Epithelial cell of prostate (primary cell): Measurements from ENCODE around the gene LEKR1.
"Not testable (repeated sequence)": the region's sequence is repeated elsewhere in the genome, so short reads cannot be mapped to it uniquely, and the experiment has no call there.

ENCODE experiments used
- DNase-seq: peaks from one replicate; pipeline ENCODE4 v3.0.0-alpha.2; 2011; ENCODE audit warnings: low read depth, low spot score
- H3K27ac ChIP-seq: fragments of 450-650 bp; 2 replicates; pipeline ENCODE4 v1.5.1; 2017; ENCODE audit warnings: mild to moderate bottlenecking

Gene LEKR1

GRCh38 chr3:156964577-156964976 lies 138.4 kb downstream of the LEKR1 start:
- H3K27ac ChIP-seq = no peak overlapping the region
- no peak for DNase-seq

GRCh38 chr3:156966349-156966748 lies 140.2 kb downstream of the LEKR1 start:
- DNase-seq, H3K27ac ChIP-seq: not testable (repeated sequence)

GRCh38 chr3:156973954-156974353 lies 147.8 kb downstream of the LEKR1 start:
- DNase-seq = peak; percentile 18
- peak overlapping the region; percentile 48 for H3K27ac ChIP-seq

- DNase-seq = no peak
- no peak overlapping the region for H3K27ac ChIP-seq
Observed at GRCh38 chr3:156974931-156975330, 148.8 kb downstream of the LEKR1 start.

DNA sequence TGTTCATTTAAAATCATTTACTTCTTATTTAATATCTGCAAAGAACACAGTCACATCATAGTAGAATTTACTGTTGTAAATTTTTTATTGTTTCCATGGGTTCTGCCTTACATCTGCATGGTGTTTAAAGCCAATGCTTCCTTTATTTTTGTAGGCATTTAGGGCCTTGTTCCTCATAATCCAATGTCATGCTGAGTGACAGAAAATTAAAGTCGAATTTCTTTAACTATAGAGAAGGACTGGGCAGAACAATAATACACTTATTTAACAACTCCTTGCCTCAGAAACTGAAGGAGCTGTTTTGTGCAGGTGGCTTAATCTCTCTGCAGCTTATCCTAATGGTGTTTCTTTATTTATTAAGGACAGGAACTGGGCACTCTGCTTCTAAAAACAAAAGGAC lies 149.6 kb downstream of the LEKR1 start:
- H3K27ac ChIP-seq = no peak overlapping the region
- no peak for DNase-seq

DNA sequence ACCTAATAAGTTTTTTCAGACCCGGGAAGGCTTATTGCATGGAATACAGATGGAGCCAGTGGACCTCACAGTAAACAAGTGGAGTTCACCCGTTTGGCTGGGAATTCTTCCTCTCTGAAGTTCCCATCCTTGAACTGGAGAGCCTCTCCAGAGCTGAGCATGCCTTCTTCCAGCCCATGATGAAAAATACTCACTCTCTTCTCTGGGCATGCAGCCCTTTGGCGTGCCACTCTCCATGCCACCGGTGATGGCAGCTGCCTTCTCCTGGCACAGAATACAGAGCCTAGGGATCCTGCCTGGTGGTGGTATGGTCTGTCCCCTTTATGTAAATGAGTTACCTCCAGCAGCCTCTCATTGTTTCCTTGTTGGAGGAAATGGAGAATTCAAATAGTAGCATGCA lies 150.8 kb downstream of the LEKR1 start:
- no peak for DNase-seq
- H3K27ac ChIP-seq = no peak overlapping the region

- no peak for DNase-seq
- H3K27ac ChIP-seq = no peak overlapping the region
Observed at GRCh38 chr3:156978481-156978961, 152.4 kb downstream of the LEKR1 start.

GRCh38 chr3:156981005-156981404 lies 154.9 kb downstream of the LEKR1 start:
- H3K27ac ChIP-seq = no peak overlapping the region
- DNase-seq = no peak

GRCh38 chr3:156983559-156983958 lies 157.4 kb downstream of the LEKR1 start:
- no peak for DNase-seq
- H3K27ac ChIP-seq = no peak overlapping the region

DNA sequence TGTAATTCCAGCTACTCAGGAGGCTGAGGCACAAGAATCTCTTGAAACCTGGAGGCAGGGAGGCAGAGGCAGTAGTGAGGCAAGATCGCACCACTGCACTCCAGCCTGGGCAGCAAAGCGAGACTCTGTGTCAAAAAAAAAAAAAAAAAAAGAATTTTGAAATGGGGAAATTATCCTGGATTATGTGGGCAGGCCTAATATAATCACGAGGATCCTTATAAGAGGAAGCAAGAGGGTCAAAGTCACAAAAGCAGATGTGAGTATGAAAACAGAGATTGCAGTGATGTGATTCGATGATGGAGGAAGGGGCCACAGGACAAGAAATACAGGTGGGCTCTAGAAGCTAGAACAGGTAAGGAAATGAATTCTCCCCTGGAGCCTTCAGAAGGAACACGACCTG lies 159.6 kb downstream of the LEKR1 start:
- no peak overlapping the region for H3K27ac ChIP-seq
- DNase-seq = no peak

DNA sequence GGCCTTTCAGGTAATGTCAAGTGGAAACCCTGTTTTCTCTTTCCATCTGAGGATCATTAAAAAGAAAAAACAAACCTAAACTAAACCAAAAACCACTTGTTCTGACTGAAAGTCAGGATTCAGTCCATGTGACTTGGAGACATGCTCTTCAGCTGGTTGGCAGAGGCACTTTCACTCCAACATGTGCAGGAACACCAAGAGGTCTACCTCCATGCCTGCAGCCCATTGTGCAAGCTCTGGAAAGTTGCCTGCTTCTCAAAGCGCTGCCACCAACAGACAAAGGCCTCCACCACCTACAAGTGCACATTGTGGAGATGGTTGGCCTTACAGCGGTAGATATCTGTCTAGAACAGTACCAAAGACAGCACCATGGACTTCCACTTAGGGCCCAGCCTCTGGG lies 161.8 kb downstream of the LEKR1 start:
- DNase-seq = no peak
- H3K27ac ChIP-seq = no peak overlapping the region

DNA sequence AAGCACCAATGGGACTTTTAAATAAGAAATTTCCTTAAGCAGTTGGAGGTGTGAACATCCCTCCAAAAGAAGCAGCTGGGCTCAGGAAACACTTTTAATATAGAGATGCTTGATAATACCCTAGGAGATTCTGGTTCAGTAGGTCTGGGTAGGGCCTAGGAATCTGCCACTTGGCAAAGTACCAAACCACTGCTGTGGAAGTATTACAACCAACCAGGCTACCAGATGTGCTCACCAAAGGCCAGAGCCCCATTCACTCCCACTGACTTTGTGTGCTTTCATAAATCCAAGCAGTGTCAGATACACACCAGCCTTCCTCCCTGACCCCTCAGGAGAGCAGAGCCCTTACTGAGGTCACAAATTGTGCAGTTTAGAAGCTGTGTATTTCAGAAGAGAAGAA lies 171.2 kb downstream of the LEKR1 start:
- no peak overlapping the region for H3K27ac ChIP-seq
- no peak for DNase-seq

GRCh38 chr3:157001221-157001957 lies 175.2 kb downstream of the LEKR1 start:
- DNase-seq = no peak
- no peak overlapping the region for H3K27ac ChIP-seq

DNA sequence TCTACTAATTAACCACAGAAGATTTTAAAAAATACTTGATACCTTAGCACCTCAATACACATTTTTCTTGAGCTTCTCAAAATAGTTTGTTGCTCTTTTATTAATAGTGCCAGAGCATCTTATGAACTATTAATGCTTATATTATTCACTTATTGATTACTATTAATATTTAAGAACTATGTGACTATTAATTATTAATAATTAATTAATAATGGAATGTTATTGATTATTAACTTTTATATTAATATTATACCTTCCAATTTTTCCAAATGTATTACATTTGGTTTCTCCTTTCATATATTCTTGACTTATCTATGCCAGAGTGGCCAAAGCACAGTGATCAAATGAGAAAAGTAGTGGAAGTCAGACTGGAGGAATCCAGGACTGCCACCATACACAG lies 195.5 kb downstream of the LEKR1 start:
- H3K27ac ChIP-seq = no peak overlapping the region
- no peak for DNase-seq

DNA sequence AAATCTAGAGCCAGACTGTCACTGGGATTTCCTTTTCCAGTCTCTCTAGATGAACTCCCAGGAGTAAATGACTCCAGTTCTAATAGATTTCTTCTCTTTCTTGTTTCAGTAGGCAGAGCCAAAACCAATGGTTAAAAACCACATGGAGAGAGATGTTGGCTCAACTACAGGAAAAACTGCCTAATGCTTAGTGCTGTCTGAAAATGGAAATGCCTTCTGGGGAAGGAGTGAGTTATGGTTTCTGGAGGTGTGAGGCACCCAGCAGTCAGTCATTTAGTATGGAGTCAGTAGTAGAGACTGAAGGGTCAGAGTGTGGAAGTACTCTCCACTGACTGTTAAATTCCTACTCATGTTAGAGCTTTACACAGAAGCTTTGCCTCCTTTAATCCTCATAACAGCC lies 197.1 kb downstream of the LEKR1 start:
- DNase-seq = no peak
- H3K27ac ChIP-seq = no peak overlapping the region

DNA sequence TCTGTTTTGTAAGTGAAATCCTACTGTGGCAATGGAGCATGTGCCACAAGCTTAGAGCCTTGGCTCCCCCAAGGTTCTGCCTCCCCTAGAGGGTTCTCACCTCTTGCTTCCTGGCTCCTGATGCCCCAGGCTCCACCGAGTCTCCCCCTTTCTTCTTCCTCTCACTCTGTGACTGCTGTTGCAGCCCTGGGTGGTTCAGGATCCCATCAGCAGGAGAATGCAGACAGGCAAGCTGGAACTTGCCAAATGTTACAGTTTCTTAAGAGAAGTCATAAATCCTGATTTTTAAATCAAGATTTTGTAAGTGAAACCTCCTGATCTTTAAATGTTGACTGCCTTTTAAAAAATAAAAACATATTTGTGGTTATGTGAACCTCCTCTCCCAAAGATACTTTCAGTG lies 199.9 kb downstream of the LEKR1 start:
- no peak overlapping the region for H3K27ac ChIP-seq
- peak; percentile 12 for DNase-seq

GRCh38 chr3:157027861-157028745 lies 201.9 kb downstream of the LEKR1 start:
- no peak overlapping the region for H3K27ac ChIP-seq
- no peak for DNase-seq

DNA sequence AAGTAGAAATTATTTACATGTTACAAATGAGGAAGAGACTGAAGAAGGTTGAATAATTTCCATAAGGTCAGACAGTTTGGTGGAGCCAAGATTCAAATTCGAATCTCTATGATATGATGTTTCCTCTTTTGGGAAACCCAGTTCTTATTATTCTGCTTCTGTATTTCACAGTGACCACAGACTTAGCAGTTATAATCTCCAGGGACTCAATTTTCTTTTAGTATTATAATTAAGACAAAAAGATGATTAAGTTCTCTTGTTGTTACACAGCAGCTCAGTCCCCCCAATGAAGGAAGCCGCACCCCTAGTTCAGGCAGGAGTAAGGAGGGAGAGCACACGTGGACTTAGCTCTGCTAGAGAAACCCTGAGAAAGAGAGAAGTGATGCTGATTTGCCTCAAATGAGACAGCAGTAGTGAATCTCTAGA lies 203.2 kb downstream of the LEKR1 start:
- H3K27ac ChIP-seq = no peak overlapping the region
- no peak for DNase-seq

DNA sequence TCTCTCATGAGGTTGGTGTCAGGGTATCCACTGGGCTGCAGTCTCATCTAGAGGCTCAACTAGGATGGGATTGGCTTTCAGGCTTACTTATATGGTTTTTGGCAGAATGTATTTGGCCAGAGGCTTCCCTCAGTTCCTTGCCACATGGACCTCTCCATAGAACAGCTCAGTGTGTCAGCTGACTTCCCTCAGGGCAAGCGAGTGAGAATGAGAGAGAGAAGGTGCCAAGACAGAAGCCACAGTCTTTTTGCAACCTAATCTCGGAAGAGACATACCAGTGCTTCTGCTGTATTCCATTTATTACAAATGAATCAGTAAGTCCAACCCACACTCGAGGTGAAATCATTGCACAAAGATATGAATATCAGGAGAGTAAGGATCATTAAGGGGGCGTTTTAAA lies 204.6 kb downstream of the LEKR1 start:
- DNase-seq = no peak
- peak overlapping the region; percentile 57 for H3K27ac ChIP-seq

DNA sequence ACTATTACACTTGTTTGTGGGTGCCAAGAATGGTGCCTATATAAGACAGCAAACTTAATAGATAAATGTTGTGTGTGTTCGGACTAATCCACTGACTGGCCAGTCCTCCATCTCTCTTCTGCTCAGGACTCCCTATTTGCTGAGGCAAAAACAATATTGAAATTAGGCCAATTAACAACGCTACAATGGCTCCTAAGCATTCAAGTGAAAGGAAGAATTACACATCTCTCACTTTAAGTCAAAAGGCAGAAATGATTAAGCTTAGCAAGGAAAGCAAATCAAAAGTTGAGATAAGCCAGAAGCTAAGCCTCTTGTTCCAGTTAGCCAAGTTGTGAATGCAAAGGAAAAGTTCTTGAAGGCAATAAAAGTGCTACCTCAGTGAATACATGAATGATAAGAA lies 206.8 kb downstream of the LEKR1 start:
- no peak overlapping the region for H3K27ac ChIP-seq
- no peak for DNase-seq

DNA sequence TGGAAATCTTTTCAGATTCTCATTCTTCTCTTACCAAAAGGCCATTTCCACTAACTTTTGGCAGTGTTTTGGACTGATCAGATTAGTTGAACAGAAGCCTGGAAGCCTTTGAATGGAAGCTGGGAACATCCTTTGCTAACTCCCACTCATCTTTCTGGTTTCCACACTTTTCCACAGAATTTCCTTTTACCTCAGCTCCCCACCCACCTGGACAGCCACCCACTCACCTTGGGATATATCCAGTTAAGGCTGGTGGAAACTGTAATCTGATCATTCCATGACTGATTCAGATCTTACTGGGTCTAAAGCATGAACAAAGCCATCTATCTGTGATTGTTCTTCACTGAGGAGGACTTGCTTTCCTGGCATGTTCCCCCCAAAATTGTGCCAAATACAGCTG lies 214.3 kb downstream of the LEKR1 start:
- no peak overlapping the region for H3K27ac ChIP-seq
- no peak for DNase-seq
